Hematopoietic multipotent progenitor cell treated with erythropoietin and hydrocortisone succinate and interleukin-3 and kit ligand, for 6 days (in vitro differentiated cells): ENCODE measurements around the gene SURF2.
"Not testable (repeated sequence)": the region's sequence is repeated elsewhere in the genome, so short reads cannot be mapped to it uniquely, and the experiment has no call there.

Experiments
- DNase-seq: peaks from one replicate; pipeline ENCODE4 v3.0.0-alpha.2; 2015

Gene SURF2

GRCh38 chr9:133379153-133380086 lies 23.1 kb downstream of the SURF2 start:
- no peak for DNase-seq

GRCh38 chr9:133380734-133381133 lies 24.4 kb downstream of the SURF2 start:
- DNase-seq, result no peak

- no peak for DNase-seq
These were observed 26.3 kb downstream of the SURF2 start for GRCh38 chr9:133382507-133383141.

- DNase-seq, result no peak
These were observed 27.1 kb downstream of the SURF2 start for GRCh38 chr9:133383438-133383837.

- DNase-seq, result no peak
These were observed 28.5 kb downstream of the SURF2 start for GRCh38 chr9:133384736-133385321.

GRCh38 chr9:133385452-133385851 lies 29.1 kb downstream of the SURF2 start:
- DNase-seq, result no peak

- no peak for DNase-seq
These were observed 30.0 kb downstream of the SURF2 start for GRCh38 chr9:133386338-133386737.

GRCh38 chr9:133387680-133388079 lies 31.3 kb downstream of the SURF2 start:
- DNase-seq, result no peak

- DNase-seq, result no peak
These were observed 32.7 kb downstream of the SURF2 start for GRCh38 chr9:133389025-133389557.

GRCh38 chr9:133389562-133389961 lies 33.2 kb downstream of the SURF2 start:
- DNase-seq, result no peak

GRCh38 chr9:133390713-133391112 lies 34.4 kb downstream of the SURF2 start:
- DNase-seq, result no peak

GRCh38 chr9:133391449-133391848 lies 35.1 kb downstream of the SURF2 start:
- not testable (repeated sequence) for DNase-seq

- DNase-seq, result not testable (repeated sequence)
These were observed 36.0 kb downstream of the SURF2 start for GRCh38 chr9:133392308-133392707.

- DNase-seq, result no peak
These were observed 37.0 kb downstream of the SURF2 start for GRCh38 chr9:133393399-133393798.

GRCh38 chr9:133394687-133395271 lies 38.4 kb downstream of the SURF2 start:
- DNase-seq, result no peak

- no peak for DNase-seq
These were observed 40.6 kb downstream of the SURF2 start for GRCh38 chr9:133396952-133397351.

- DNase-seq, result no peak
These were observed 41.0 kb downstream of the SURF2 start for GRCh38 chr9:133397370-133397769.

GRCh38 chr9:133397895-133398294 lies 41.5 kb downstream of the SURF2 start:
- no peak for DNase-seq

- DNase-seq, result no peak
These were observed 43.9 kb downstream of the SURF2 start for GRCh38 chr9:133400292-133400691.

GRCh38 chr9:133401588-133401987 lies 45.2 kb downstream of the SURF2 start:
- DNase-seq, result peak; percentile 49

GRCh38 chr9:133402689-133403088 lies 46.3 kb downstream of the SURF2 start:
- no peak for DNase-seq

GRCh38 chr9:133403766-133404453 lies 47.6 kb downstream of the SURF2 start:
- peak; percentile 73 for DNase-seq
